Neural progenitor cell (in vitro differentiated cells): Measurements from ENCODE around the gene SLC22A23.

ENCODE experiments used
- EZH2phosphoT487 ChIP-seq: fragments of 200-600 bp; sonication (generic); IDR thresholded peaks from 2 replicates; pipeline ENCODE4 v1.6.1; 2017; ENCODE audit warnings: antibody characterized with exemption
- TF ChIP-seq, protein P1 (sequence below): fragments of 200-600 bp; sonication (generic); IDR thresholded peaks from 2 replicates; pipeline ENCODE4 v1.5.1; 2017; ENCODE audit warnings: antibody characterized with exemption, mild to moderate bottlenecking

DNA sequence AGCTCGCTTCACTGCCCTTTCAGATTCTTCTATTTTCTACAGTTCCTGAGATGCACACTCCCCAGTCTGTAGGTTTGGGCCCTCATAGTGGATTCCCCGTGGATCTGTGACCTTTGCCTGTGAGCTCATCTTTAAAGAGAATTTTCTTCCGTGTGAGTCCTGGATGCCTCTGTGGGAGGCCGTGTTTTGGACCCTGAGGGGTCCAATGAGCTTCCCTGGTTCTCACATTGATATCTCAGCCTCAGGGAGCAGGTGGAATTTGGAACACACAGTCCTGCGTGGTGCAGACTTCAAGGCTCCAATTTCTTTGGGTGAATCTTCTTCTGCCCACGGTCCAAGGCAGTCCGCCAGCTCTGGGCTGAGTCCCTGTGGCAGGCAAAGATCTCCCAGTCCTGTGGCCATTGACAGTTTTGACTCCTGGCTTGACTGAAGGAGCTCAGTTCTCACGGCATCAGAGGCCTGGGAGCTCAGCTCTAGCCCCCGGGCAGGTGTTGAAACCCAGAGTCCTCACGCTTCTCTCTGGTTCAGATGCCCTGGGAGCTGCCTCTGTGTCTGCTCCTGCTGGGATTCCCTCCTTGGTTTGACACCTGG, 137.1 kb downstream of the SLC22A23 start:
- TF ChIP-seq EZH2phosphoT487 = no peak
- TF ChIP-seq, protein P1, sequence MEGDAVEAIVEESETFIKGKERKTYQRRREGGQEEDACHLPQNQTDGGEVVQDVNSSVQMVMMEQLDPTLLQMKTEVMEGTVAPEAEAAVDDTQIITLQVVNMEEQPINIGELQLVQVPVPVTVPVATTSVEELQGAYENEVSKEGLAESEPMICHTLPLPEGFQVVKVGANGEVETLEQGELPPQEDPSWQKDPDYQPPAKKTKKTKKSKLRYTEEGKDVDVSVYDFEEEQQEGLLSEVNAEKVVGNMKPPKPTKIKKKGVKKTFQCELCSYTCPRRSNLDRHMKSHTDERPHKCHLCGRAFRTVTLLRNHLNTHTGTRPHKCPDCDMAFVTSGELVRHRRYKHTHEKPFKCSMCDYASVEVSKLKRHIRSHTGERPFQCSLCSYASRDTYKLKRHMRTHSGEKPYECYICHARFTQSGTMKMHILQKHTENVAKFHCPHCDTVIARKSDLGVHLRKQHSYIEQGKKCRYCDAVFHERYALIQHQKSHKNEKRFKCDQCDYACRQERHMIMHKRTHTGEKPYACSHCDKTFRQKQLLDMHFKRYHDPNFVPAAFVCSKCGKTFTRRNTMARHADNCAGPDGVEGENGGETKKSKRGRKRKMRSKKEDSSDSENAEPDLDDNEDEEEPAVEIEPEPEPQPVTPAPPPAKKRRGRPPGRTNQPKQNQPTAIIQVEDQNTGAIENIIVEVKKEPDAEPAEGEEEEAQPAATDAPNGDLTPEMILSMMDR = no peak
